B cell (primary cell): ENCODE data around the gene LIX1. TPM values are rescaled to one million over a fixed set of nuclear protein-coding genes. Genes with fewer than 3 reads are reported as not detected.
"Not testable (repeated sequence)": the region's sequence is repeated elsewhere in the genome, so short reads cannot be mapped to it uniquely, and the experiment has no call there.

Experiments used
- ATAC-seq: fragments of 200-7000 bp; cut with Tn5 transposase; one replicate; pipeline ENCODE4 v1.10.0; 2021; ENCODE audit warnings: low read depth, mild to moderate bottlenecking, moderate number of reproducible peaks, moderate library complexity
- CTCF ChIA-PET: fragments of 350-600 bp; sonication (Branson Sonifier 250); formaldehyde crosslinking; loops from one replicate; lab custom pipeline; 2021; ENCODE audit warnings: antibody characterized with exemption, inconsistent platforms; lab: Charles Lee
- POLR2A ChIA-PET: fragments of 350-600 bp; sonication (Branson Sonifier 250); formaldehyde crosslinking; loops from one replicate; lab custom pipeline; 2021; ENCODE audit warnings: antibody characterized with exemption; lab: Charles Lee
- DNase-seq: peaks from one replicate; pipeline ENCODE4 v3.0.0; 2013
- H2AFZ ChIP-seq: 2 replicates; pipeline ENCODE4 v1.6.1; 2012; ENCODE audit warnings: mild to moderate bottlenecking, low read depth, low read length; ENCODE audit not compliant: insufficient read depth, poor library complexity, severe bottlenecking
- H3K27ac ChIP-seq, 2 donors: 1 replicate in 1 of 2; 2 replicates in 1 of 2; pipeline ENCODE4 v1.5.1; 2012 to 2013; ENCODE audit warnings: low read length in 2 of 2, mild to moderate bottlenecking in 2 of 2, moderate library complexity in 1 of 2
- H3K27me3 ChIP-seq, 4 experiments: fragments of 200-600 bp in 1 of 4; sonication (generic) in 1 of 4; replicated peaks in 1 of 4; 1 replicate in 2 of 4; 2 replicates in 2 of 4; pipeline versions ENCODE4 v1.6.1 to v1.7.0; 2013 to 2016; ENCODE audit warnings: low read length in 3 of 4, mild to moderate bottlenecking in 2 of 4, mixed read lengths in 1 of 4, moderate library complexity in 1 of 4; ENCODE audit not compliant: insufficient read depth in 4 of 4, control insufficient read depth in 3 of 4; ENCODE audit errors: control extremely low read depth in 1 of 4
- H3K36me3 ChIP-seq, 2 experiments: replicated peaks in 1 of 2; 1 replicate in 1 of 2; 2 replicates in 1 of 2; pipeline versions ENCODE4 v1.6.1 to v1.7.1; 2013; ENCODE audit warnings: low read length in 1 of 2; ENCODE audit not compliant: insufficient read depth in 2 of 2, control insufficient read depth in 1 of 2; ENCODE audit errors: control extremely low read depth in 1 of 2, extremely low read depth in 1 of 2
- H3K4me1 ChIP-seq, 2 donors: fragments of 200-600 bp in 1 of 2; sonication (generic) in 1 of 2; 1 replicate in 1 of 2; 2 replicates in 1 of 2; pipeline versions ENCODE4 v1.5.1 to v1.6.1; 2013 to 2017; ENCODE audit warnings: low read length in 2 of 2; ENCODE audit not compliant: control insufficient read depth in 2 of 2, insufficient read depth in 2 of 2
- H3K4me2 ChIP-seq: replicated peaks from 2 replicates; pipeline ENCODE3; 2012; ENCODE audit warnings: mild to moderate bottlenecking, low read depth, low read length; ENCODE audit not compliant: poor library complexity, severe bottlenecking
- H3K4me3 ChIP-seq, 5 experiments: fragments of 200-600 bp in 1 of 5; sonication (generic) in 1 of 5; 1 replicate in 3 of 5; 2 replicates in 2 of 5; pipeline versions ENCODE4 v1.5.1 to v1.7.0; 2011 to 2016; ENCODE audit warnings: low read length in 4 of 5, mild to moderate bottlenecking in 4 of 5, low read depth in 2 of 5, control low read depth in 1 of 5, moderate library complexity in 1 of 5; ENCODE audit not compliant: insufficient read depth in 1 of 5; ENCODE audit errors: control extremely low read depth in 1 of 5, extremely low read depth in 1 of 5
- H3K79me2 ChIP-seq: fragments of 200-600 bp; sonication (generic); one replicate; pipeline ENCODE4 v1.6.0; 2016; ENCODE audit warnings: low read length; ENCODE audit not compliant: control insufficient read depth, insufficient read depth
- H3K9ac ChIP-seq: fragments of 200-600 bp; sonication (generic); 2 replicates; pipeline ENCODE4 v1.6.1; 2017; ENCODE audit warnings: mild to moderate bottlenecking, low read length, moderate library complexity
- H3K9me3 ChIP-seq, 3 donors: one replicate each; pipeline versions ENCODE4 v1.6.1 to v1.7.1; 2013; ENCODE audit warnings: low read length in 2 of 3; ENCODE audit not compliant: control insufficient read depth in 2 of 3, insufficient read depth in 1 of 3; ENCODE audit errors: control extremely low read depth in 1 of 3
- H4K20me1 ChIP-seq: 2 replicates; pipeline ENCODE4 v1.6.0; 2012; ENCODE audit warnings: mild to moderate bottlenecking, low read length; ENCODE audit not compliant: insufficient read depth, control insufficient read depth, poor library complexity, severe bottlenecking
- H3K27ac Mint-ChIP-seq: one replicate; pipeline ENCODE4 v1.8.0; 2021; ENCODE audit warnings: mixed read lengths
- H3K27me3 Mint-ChIP-seq: one replicate; pipeline ENCODE4 v1.8.0; 2021; ENCODE audit warnings: mixed read lengths
- H3K4me1 Mint-ChIP-seq: one replicate; pipeline ENCODE4 v1.8.0; 2021; ENCODE audit warnings: mixed read lengths
- H3K4me3 Mint-ChIP-seq: one replicate; pipeline ENCODE4 v1.8.0; 2021; ENCODE audit warnings: mixed read lengths
- H3K9me3 Mint-ChIP-seq: one replicate; pipeline ENCODE4 v1.8.0; 2022; ENCODE audit warnings: mixed read lengths; ENCODE audit not compliant: insufficient read depth
- EZH2 ChIP-seq: IDR thresholded peaks from 2 replicates; pipeline ENCODE4 v1.6.1; 2012; ENCODE audit warnings: borderline replicate concordance, low read depth, mild to moderate bottlenecking, moderate library complexity, low read length; ENCODE audit not compliant: insufficient read depth, poor library complexity, severe bottlenecking
- WGBS: methylation state at CpG from one replicate; pipeline ENCODE4 v1.1.5; 2013; ENCODE audit warnings: missing lambda C conversion rate; ENCODE audit not compliant: insufficient coverage; 5-methylcytosine and 5-hydroxymethylcytosine counted together
- intact Hi-C: fragments of 100-400 bp; cut with micrococcal nuclease; formaldehyde crosslinking; loops from one replicate; pipeline ENCODE4 v1.10.0; 2022
- polyA plus RNA-seq: library from polyadenylated mRNA; depleted of rRNA; stranded (reverse); fragments of >200 nt; gene quantifications from 2 replicates; pipeline ENCODE4 v1.2.3, GENCODE V29; 2012
- total RNA-seq, 2 donors: library from RNA; stranded (reverse); fragments of 120-200 nt in 1 of 2; gene quantifications; 1 replicate in 1 of 2; 2 replicates in 1 of 2; pipeline versions ENCODE4 v1.2.3 to v1.2.4, GENCODE V29; 2013 to 2022
- TF ChIP-seq, protein P1 (sequence below): fragments of 200-600 bp; IDR thresholded peaks from one replicate; pipeline ENCODE4 v1.8.0; 2022; ENCODE audit warnings: antibody characterized with exemption, mild to moderate bottlenecking

Gene LIX1
- total and polyA plus RNA-seq, 2 donors (not counting 1 experiment from before 2014, with no cell fraction given): not detected

DNA sequence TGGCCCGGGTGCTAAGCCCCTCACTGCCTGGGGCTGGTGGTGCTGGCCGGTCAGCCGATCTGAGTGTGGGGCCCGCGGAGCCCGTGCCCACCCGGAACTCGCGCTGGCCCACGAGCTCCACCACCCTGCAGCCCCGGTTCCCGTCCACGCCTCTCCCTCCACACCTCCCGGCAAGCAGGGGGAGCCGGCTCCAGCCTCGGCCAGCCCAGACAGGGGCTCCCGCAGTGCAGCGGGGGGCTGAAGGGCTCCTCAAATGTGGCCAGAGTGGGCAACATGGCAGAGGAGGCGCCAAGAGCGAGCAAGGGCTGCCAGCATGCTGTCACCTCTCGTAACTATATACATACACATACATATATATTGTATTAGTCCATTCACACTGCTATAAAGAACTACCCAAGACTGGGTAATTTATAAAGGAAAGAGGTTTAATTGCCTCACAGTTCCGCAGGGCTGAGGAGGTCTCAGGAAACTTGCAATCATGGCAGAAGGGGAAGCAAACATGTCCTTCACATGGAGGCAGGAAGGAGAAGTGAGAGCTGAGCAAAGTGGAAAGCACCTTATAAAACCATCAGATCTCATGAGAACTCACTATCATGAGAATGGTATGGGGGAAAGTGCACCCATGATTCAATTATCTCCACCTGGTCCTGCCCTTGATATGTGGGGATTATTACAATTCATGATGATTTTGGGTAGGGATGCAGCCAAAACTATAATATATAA is 56.8 kb downstream of the LIX1 start:
- Mint-ChIP-seq H3K4me1 (peaks cover 19% of the 10 kb centered on the region), H3K27ac (peak overlapping the region; percentile 12), H3K27me3 (no peaks in the 10 kb centered on the region), H3K9me3 (peaks cover 3% of the 10 kb centered on the region), H3K4me3 (no peak overlapping the region)
- ATAC-seq (peak; percentile 28), DNase-seq (peak; percentile 62)
- peaks cover 12% of the 10 kb centered on the region for H3K79me2 ChIP-seq
- H2AFZ ChIP-seq: no peak overlapping the region
- no peaks in the 10 kb centered on the region for H4K20me1 ChIP-seq
- no peak overlapping the region for H3K9ac ChIP-seq
- peaks cover 0 to 14% (median 0%) of the 10 kb centered on the region in 3 donors for H3K9me3 ChIP-seq
- intact Hi-C loops: no loop called here
- H3K4me3 ChIP-seq: no peak overlapping the region
- H3K4me1 ChIP-seq: peaks cover 14 to 24% of the 10 kb centered on the region in 2 donors
- ChIA-PET CTCF (no interaction called here), POLR2A (interaction anchor here (0.6 kb wide), 1 partner anchor 1856 kb away, joined by 4 read pairs; no protein-coding TSS in a partner anchor)
- TF ChIP-seq, protein P1, sequence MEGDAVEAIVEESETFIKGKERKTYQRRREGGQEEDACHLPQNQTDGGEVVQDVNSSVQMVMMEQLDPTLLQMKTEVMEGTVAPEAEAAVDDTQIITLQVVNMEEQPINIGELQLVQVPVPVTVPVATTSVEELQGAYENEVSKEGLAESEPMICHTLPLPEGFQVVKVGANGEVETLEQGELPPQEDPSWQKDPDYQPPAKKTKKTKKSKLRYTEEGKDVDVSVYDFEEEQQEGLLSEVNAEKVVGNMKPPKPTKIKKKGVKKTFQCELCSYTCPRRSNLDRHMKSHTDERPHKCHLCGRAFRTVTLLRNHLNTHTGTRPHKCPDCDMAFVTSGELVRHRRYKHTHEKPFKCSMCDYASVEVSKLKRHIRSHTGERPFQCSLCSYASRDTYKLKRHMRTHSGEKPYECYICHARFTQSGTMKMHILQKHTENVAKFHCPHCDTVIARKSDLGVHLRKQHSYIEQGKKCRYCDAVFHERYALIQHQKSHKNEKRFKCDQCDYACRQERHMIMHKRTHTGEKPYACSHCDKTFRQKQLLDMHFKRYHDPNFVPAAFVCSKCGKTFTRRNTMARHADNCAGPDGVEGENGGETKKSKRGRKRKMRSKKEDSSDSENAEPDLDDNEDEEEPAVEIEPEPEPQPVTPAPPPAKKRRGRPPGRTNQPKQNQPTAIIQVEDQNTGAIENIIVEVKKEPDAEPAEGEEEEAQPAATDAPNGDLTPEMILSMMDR: no peak
- no peak for TF ChIP-seq EZH2
- H3K27me3 ChIP-seq: no peaks in the 10 kb centered on the region
- H3K4me2 ChIP-seq: no peak overlapping the region
- peak overlapping the region in 1 of 2 donors; percentile 3 for H3K27ac ChIP-seq
- WGBS: 100% methylated on average over 18 of the region's 22 CpGs
- peaks cover 17 to 29% of the 10 kb centered on the region in 2 experiments for H3K36me3 ChIP-seq

DNA sequence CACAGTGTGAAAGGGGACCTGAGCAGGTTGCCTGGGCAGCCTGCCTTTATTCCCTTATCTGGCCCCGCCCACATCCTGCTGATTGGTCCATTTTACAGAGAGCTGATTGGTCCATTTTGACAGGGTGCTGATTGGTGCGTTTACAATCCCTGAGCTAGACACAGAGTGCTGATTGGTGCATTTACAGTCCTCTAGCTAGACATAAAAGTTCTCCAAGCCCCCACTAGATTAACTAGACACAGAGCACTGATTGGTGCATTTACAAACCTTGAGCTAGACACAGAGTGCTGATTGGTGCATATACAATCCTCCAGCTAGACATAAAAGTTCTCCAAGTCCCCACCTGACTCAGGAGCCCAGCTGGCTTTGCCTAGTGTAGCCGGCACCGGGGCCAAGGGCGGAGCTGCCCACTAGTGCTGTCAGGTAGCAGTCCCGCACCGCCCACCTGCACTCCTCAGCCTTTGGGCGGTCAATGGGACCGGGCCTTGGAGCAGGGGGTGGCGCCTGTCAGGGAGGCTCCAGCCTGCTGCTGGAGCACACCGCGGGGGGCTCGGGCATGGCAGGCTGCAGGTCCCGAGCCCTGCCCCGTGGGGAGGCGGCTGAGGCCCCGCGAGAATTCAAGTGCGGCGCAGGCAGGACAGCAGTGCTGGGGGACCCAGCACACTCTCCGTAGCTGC is 57.5 kb downstream of the LIX1 start:
- Histone ChIP-seq H3K9me3 (peaks cover 0 to 14% (median 0%) of the 10 kb centered on the region in 3 donors), H3K4me1 (peaks cover 14 to 24% of the 10 kb centered on the region in 2 donors), H3K27ac (peak overlapping the region in 1 of 2 donors; percentile 3), H3K36me3 (peaks cover 17 to 29% of the 10 kb centered on the region in 2 experiments), H3K79me2 (peaks cover 18% of the 10 kb centered on the region)
- H3K4me3 ChIP-seq, POLR2A ChIA-PET, H3K27ac Mint-ChIP-seq, H3K9me3 Mint-ChIP-seq, H3K9ac ChIP-seq, H3K4me2 ChIP-seq, H3K27me3 Mint-ChIP-seq, ATAC-seq, intact Hi-C loops, H3K27me3 ChIP-seq, H2AFZ ChIP-seq, DNase-seq, H3K4me3 Mint-ChIP-seq, H4K20me1 ChIP-seq: not testable (repeated sequence)
- 91% methylated on average over 19 of the region's 21 CpGs for WGBS
- H3K4me1 Mint-ChIP-seq: peaks cover 20% of the 10 kb centered on the region
- CTCF ChIA-PET: interaction anchor here (0.6 kb wide), 1 partner anchor 78 kb away, joined by 4 read pairs; no protein-coding TSS in a partner anchor
